A204.1 (cell line): ENCODE results near the gene PRDM11.

Experiments
- FAIRE-seq: peaks from 2 replicates; lab custom pipeline; 2012; peaks lifted over from hg19 to GRCh38; lab: Jason Lieb, UNC

PRDM11 gene

DNA sequence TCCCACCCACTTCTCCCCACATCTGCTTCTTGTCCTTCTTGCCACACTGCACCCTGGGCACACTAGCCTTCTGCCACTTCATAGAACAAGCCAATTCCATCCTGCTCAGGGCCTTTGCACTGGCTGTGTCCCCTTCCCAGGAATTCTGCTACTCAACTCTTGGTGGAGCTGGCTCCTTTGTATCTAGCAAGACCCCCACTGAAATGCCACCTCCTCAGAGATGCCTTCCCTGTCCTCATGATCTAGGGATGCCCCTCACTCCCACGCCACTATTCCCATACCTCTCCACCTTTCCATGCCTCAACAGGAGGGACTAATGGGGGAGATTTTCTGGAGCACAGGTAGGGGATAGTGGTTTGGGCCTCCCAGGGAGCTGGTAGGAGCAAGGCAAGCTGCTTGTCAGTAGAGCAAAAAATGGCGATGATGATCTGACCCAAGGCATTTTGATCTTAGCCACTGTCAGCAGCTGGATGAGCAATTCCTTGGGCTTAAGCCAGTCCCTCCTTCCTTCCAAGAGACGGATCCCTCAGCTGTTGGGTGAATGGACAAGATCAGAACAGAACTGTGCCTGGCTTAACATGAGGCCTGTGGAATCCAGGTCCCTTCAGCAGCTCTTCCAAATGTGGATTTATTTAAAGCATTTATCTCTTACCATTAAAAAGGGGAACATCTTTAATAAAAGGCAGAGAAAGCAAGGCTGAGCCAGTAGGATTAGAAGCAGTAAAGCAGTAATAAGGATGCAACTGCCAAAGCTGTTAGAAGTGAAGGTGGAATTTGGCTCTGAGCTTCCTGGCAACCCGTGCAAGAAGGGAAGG, 4.0 kb upstream of the PRDM11 start:
- FAIRE-seq, result no peak

DNA sequence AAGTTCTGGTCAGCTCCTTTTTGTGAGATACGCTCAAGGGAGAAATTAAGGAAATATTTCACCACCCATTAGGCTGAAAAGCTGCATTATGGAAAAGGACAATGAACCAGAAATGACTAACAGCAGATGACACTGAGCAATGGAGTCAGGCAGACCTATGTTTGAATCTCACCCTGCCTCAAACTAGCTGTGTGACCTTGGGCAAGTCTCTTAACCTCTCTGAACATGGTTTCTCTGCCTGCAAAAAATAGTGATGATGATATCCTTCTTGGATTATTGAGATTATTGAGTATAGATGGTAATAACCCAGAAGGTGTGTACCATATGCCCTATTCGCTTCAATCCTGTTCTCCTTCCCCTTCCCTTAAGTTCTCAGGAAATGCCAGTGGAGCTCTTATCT, 2.9 kb upstream of the PRDM11 start:
- FAIRE-seq, result no peak

DNA sequence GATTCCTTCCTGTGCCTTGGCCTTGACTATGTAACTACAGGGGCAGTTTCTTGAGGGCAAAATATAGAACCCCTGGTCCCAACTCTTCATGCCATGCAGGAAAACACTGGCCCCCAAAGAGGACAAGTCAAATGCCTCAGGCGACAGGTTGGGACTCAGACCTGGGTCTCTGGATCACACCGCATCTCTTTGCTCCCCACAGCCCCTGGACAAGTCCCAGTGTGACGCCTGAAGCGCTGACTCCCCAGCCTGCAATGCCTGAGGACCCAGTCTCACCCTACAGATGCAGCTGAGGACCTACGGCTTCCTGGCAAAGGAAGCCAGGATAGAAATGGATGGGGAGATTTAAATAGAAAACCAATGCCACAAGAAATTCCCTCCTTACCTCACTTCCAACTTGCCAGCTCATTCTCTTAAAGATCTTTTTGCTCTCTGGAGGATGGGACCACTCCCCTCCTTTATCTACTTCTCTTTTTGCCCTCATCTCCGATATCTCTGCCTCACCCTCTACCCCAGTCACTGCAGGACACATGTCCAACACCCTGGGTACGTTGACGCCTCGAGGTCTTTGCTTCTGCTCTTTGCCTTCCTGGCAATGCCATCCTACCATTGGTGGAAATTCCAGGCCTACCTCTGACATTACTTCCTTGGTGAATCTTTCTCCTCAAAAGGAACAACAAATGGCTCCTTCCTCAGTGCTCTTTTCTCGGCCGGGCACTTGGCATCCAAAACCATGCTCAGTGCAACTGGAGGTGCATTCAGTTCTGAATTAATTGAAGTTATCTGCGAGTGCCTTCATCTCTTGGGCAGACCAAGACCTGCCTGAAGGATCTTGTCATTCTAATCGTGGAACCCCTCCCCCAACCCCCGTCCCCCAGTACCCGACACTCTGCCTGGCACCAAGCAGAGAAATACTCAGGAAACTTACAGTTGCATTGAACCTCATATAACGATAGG, 2.0 kb upstream of the PRDM11 start:
- no peak for FAIRE-seq

DNA sequence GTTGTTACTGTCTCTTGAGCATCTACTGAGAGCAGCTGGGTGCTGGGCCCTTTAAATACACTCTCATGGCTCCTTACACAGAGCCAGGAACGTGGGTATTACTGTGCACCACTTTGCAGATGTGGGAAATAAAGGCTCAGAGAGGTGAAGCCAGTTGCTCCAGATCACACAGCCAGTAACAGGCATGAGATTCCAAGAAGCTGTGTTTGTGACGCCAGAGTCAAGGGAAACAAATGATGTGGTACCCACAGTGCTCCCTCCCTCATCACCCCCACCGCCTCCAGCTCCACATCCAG, 1.4 kb upstream of the PRDM11 start:
- no peak for FAIRE-seq

- no peak for FAIRE-seq
Measured at GRCh38 chr11:45145379-45146071, 914 bp upstream of the PRDM11 start.

DNA sequence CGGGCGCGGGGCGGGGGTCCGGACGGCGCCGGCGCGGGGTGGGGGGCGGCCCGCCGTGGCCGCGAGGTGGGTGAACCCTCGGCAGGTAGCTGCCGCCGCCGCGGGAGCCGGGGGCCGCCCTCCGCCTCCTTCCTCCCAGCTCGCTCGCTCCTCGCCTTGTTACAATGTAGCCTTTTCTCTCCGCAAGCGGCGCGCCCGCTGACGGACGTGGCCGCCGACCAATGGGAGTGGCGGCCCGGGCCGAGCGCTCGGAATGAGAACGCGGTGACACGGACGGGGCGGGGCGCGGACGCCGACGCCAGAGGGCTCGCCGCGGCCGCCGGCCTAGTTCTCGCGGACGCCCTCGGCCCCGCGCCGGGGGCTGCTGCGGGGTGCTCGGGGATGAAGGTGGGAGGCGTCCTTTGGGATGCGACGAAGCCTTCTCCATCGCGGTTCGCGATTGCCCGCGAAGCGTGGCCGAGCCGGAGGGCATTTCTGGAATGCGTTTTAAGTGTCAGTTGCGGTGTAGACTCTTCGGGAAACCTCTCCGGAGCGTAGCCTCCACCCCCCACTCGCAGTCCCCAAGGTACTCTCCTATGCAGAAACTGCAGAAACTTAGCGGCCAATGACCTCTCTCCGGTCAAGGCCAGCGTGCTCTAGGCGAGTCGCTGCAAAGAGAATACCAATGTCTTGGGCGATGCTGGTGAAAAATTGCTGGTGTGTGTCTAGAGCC, 734 bp downstream of the PRDM11 start:
- no peak for FAIRE-seq

DNA sequence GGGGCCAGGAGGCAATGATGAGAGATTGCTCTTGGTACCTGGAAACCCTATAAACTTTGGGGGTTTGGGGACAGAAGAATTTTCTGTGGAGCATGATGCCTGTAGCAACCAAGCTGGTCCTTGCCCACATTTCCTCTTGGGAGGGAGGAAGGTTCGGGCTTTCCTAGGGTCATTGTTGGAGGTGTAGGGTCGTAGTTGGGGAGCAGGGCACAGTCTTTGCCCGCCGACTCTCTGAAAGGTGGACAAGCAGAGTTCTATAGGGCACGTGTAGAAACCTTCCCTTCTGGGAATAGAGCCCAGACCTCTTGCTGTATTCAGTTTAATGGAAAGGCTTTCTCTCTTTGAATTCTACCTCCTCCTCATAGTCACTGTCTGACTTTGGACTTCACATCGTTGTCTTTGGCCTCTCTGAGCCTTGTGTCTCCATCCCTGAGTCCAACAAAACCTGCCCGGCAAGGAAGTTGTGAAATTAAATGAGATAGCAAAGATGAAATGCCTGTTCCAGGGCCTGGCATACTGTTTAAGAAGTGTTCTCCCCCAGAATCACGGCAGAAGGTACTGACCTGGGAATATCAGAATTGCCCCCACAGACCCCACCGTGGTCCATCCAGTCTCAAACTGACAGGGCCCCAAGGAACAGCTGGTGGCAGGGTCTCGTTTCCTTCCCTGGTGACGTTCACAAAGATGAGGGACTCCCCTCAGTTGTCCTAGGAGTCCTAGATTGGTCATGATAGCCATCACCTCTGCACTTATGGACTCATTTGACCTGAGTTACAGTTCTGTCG, 1.6 kb downstream of the PRDM11 start:
- FAIRE-seq, result no peak

GRCh38 chr11:45149483-45150056, 3.1 kb downstream of the PRDM11 start:
- no peak for FAIRE-seq

GRCh38 chr11:45150301-45150700, 3.9 kb downstream of the PRDM11 start:
- FAIRE-seq, result no peak

- no peak for FAIRE-seq
Measured at GRCh38 chr11:45150943-45151342, 4.5 kb downstream of the PRDM11 start.

DNA sequence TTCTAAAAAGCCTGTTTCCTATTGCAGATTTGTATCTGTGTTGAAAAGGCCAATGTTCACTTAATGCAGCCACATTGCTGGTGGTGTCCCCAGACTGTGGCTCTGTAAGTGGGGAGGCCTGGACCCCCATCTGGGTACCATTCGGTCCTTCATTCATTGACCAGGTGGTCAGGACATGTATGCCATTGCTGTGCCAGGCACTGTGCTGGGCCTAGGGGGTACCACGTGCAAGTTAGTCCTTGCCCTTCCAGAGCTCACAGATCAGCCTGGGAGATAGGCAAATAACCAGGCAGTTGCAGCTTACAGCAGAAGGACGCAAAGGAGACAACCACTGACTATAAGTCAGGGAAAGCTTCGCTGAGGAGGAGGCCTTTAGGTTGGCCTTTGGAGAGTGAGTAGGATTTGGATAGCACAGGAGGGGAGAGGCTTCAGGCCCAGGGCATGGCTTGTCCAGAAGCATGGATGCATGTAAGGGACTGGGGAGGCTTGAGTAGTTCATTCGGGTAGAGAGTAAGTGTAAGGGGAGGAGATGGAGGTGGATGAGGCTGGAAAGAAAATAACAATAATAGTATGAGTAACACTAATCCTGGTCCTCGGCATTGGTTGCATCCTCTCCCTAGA, 5.0 kb downstream of the PRDM11 start:
- FAIRE-seq, result no peak

GRCh38 chr11:45152740-45153595, 6.5 kb downstream of the PRDM11 start:
- FAIRE-seq, result no peak

- FAIRE-seq, result no peak
Measured at GRCh38 chr11:45154276-45154675, 7.8 kb downstream of the PRDM11 start.

- no peak for FAIRE-seq
Measured at GRCh38 chr11:45155058-45155551, 8.7 kb downstream of the PRDM11 start.

DNA sequence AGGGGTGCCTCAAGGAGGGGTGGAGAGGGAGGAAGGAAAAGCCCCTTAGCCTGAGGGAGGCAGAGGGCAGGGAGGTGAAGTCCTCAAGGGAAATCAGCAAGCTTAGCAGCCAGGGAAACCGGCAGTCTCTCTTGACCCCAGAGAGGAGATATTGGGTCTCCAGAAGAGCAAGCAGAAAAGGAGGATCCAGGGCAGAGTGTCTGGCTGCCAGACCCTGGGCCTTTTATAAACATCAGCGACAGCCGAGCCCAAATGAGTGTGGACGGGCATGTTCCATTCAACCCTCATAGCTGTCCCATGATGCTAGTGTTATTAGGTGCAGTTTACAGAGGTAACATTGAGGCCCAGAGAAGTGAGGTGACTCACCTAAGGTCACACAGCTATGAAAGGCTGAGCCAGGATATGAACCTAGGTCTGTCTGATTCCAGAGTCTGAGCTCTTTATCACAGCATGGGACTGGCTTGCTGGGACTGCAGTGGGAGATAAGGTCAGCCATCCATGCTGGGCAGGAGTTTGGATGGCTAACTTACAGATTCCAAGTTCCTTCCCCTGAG, 9.3 kb downstream of the PRDM11 start:
- no peak for FAIRE-seq

DNA sequence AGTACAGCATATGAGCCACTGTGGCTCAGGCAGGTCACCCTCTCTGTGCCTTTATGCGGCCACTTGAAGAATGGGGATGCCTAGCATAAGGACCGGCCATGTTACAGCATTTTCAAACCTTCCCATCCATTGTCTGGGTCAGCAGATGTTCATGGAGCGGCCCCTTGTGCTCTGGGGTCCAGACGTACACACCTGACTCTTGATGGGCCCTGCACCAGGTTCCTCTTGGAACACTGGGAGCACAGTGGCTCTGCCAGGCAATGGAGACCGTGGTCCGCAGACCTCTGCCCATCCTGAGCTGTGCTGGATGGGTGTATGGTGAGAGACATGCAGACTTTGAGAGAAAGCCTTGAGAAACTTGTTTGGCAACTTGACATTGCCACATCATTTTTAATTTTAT, 9.8 kb downstream of the PRDM11 start:
- FAIRE-seq, result no peak

- FAIRE-seq, result no peak
Measured at GRCh38 chr11:45156741-45157140, 10.3 kb downstream of the PRDM11 start.

DNA sequence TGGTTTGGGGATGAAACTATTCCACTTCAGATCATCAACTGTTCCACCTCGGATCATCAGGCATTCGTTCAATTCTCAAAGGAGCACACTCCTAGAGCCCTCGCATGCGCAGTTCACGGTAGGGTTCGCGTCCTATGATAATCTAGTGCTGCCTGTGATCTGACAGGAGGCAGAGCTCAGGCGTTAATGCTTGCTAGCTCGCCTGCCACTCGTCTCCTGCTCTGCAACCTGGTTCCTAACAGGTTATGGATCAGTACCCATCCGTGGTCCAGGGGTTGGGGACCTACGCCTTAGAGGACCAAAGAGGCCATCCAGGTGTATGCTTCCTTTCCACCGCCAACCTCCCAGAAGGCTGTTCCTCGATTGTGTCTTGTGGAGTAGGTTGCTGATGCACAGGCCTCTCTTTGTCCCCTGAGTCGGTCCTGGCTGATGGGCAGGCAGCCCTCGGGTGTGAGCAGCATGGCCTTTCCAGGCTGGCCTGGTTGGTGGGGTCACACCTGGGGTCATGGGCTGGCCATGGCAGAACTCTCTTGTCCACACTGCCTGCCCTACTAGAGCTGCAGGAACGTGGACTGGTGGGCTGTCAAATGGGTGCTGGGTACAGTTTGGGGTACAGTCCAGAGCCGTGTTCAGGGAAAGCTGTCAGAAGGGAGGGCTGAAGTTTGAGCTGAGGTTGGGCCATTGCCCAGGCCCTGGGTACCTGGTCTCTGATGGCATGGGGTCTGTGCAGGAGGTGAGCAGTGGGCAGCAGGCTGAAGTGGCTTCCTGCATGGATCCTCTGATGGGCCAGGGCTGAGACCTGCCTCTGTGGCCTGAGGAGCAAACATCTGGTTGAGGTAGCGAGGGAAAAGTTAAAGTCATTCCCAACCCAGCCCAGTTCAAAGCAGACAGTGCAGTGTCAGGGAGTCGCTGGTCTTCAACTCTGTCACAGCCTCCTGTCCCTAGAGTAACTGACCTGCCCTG, 11.1 kb downstream of the PRDM11 start:
- no peak for FAIRE-seq
